Lower leg skin (tissue), 3 donors: ENCODE results near the gene PADI4.

Experiments used
- CTCF ChIP-seq, 3 donors: fragments of 450-650 bp; IDR thresholded peaks; one replicate each; pipeline ENCODE4 v1.5.1; 2016; ENCODE audit warnings: antibody characterized with exemption in 3 of 3, mild to moderate bottlenecking in 3 of 3, moderate library complexity in 2 of 3
- POLR2A ChIP-seq, 2 donors: fragments of 450-650 bp; IDR thresholded peaks; one replicate each; pipeline ENCODE4 v1.6.1; 2016 to 2017; ENCODE audit warnings: antibody characterized with exemption in 2 of 2, mild to moderate bottlenecking in 1 of 2, moderate library complexity in 1 of 2

GRCh38 chr1:17333081-17333480 lies 25.1 kb downstream of the PADI4 start:
- no peak for TF ChIP-seq CTCF (IDR thresholded peaks at IDR 0.05)
- no peak for TF ChIP-seq POLR2A (IDR thresholded peaks at IDR 0.05)
